ENCODE measurements around the gene SAMD7. TPM values are rescaled to one million over a fixed set of nuclear protein-coding genes. Genes with fewer than 3 reads are reported as not detected.

Gene SAMD7
- total and polyA plus RNA-seq, 8 donors = not detected

DNA sequence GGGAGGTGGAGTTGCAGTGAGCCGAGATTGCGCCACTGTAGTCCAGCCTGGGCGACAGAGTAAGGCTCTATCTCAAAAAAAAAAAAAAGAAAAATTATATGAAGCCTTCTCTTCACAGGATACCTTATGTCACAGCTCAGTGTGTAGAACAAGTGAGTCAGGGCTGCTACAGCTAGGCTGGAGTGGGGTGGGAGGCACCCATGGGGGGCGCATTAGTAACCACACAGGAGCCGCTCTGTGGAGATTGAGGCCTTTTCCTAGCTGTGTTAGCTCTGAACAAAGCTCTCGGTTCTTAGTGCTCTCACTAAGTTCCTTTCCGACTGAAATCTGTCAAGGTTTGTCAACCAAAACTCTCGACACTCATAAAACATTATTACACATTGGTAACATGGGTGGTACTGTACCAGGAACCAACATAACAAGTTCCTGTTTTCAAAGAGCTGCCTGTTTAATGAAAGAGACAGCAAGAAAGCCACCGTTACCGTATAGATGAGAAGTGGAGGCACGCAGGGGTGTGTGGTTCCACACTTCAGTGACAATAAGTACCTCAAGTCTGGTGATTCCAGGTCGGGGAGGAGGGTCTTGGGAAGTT lies 46.1 kb upstream of the SAMD7 start:
- Histone ChIP-seq H3K27ac (no peak overlapping the region), H3K27me3 (no peaks in the 10 kb centered on the region), H3K9me3 (no peaks in the 10 kb centered on the region), H3K4me3 (no peak overlapping the region), H3K36me3 (no peaks in the 10 kb centered on the region), H3K4me1 (peaks cover 0 to 9% (median 7%) of the 10 kb centered on the region in 3 donors)
- 74 to 77% methylated on average over 12 of the region's 12 CpGs for WGBS, 2 donors
- ATAC-seq (no peak), FAIRE-seq (no peak), DNase-seq (no peak)
- no peak for TF ChIP-seq CTCF (IDR thresholded peaks at IDR 0.05)
- intact Hi-C loops (cut with DNase I) = no loop called here

DNA sequence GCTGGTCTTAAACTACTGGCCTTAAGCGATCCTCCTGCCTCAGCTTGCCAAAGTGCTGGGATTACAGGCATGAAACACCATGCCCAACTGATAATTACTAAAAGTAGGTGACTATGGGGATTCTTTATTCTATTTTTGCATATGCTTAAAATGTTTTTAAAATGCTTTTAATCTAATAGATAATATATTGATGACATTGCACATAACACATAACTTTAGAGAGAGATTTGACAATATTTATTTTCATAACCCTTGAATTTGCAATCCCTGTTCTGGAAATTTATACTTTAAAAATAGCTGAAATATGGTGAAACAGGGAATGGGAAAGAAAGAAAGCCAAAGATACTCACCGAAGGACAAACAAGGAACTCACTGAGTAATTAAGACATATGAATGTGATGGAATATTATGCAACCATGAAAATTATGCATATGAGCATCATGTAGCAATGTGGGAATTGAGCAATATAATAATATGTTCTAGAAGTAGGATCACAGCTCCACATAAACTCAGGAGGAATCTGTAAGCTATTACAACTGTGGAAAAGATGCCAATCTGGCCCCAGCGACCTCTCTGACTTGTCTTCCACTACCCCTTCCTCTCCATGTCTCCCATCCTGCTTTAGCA lies 43.7 kb upstream of the SAMD7 start:
- H3K4me3 ChIP-seq = no peak overlapping the region
- DNase-seq = no peak
- no peak for TF ChIP-seq CTCF (IDR thresholded peaks at IDR 0.05)
- H3K36me3 ChIP-seq = no peaks in the 10 kb centered on the region
- no peak overlapping the region for H3K27ac ChIP-seq
- no peak for FAIRE-seq
- intact Hi-C loops (cut with DNase I) = no loop called here
- no peaks in the 10 kb centered on the region for H3K9me3 ChIP-seq
- H3K27me3 ChIP-seq = no peaks in the 10 kb centered on the region
- no peak for ATAC-seq
- peaks cover 0 to 10% (median 8%) of the 10 kb centered on the region in 3 donors for H3K4me1 ChIP-seq
- 91 to 96% methylated on average over 3 of the region's 3 CpGs for WGBS, 2 donors

DNA sequence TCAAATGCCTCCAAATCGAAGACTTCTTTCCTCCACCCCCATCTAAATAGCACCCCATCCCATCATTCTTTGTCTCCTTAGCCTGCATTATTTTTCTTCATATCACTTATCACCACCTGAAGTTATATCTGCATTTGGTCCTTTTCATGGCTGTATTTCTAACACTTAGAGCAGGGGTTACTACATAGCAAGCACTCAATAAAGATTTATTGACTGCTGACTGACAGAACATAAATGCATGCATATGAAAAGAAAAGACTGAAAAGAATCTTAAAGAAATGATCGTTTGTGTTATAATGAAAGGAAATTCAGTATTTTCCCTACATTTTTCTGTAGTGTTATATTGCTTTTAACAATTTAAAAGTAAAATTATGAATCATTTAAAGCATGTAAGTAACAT lies 43.0 kb upstream of the SAMD7 start:
- H3K27ac ChIP-seq = no peak overlapping the region
- FAIRE-seq = no peak

DNA sequence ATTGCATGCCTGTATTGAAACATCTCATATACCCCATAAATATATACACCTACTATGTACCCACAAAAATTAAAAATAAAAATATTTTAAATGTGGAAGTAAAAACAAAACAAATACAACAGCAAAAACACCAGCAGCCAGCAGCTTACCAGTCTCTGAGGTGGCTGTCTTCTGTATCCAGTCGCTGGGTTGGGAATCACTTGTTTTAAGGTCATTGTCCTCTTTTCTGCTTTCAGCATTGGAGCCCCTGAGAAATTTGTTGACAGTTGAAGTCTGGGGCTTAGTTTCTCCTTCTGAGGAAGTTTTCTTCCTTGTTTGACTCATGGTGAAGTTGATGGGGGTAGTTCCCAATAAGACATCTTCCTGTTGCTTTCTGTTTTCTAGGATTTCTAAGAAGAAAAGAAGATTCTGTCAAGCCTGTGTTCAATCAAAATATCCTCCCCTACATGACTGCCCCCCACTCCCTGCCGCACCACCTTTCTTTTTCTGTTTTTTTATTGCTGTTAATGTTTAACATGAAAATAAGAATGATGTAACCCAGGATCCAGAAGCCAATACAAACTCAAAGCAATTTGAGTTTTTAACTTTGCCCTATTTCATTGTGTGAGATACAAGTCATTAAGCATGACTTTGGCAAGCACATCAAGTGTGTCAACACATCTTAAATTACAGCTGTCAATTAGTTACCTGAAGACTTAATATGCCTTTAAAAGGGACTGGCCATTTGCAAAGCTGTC lies 41.7 kb upstream of the SAMD7 start, which contains the start of gene LRRC31:
TSS of gene LRRC31 (minus strand) at position 452 of the 737 bp plus-strand sequence. CDS start at position 324, 128 bp downstream.
- DNase-seq = no peak
- no peak within 1 kb of the TSS for H3K4me3 ChIP-seq
- TF ChIP-seq CTCF (IDR thresholded peaks at IDR 0.05) = no peak
- no peak within 1 kb of the TSS for H3K27ac ChIP-seq
- intact Hi-C loops (cut with DNase I) = no loop called here
- H3K36me3 ChIP-seq = no peaks in the 10 kb centered on the region
- peaks cover 0 to 10% (median 8%) of the 10 kb centered on the region in 3 donors for H3K4me1 ChIP-seq
- 39 to 48% methylated on average over 2 of the region's 2 CpGs for WGBS, 2 donors
- no peak for FAIRE-seq
- no peaks in the 10 kb centered on the region for H3K27me3 ChIP-seq
- ATAC-seq = peak in 3 of 4 donors; percentile 14 to 67 (median 38)
- no peaks in the 10 kb centered on the region for H3K9me3 ChIP-seq

More for the DNA sequence above, 43.0 kb upstream of the SAMD7 start:
- intact Hi-C loops (cut with DNase I) = no loop called here
- WGBS, 2 donors = 69 to 79% methylated on average over 2 of the region's 2 CpGs
- no peak for TF ChIP-seq CTCF (IDR thresholded peaks at IDR 0.05)
- no peak overlapping the region for H3K4me3 ChIP-seq
- ATAC-seq = no peak
- no peaks in the 10 kb centered on the region for H3K27me3 ChIP-seq
- DNase-seq = no peak
- no peaks in the 10 kb centered on the region for H3K9me3 ChIP-seq
- H3K36me3 ChIP-seq = no peaks in the 10 kb centered on the region
- H3K4me1 ChIP-seq = peaks cover 0 to 10% (median 8%) of the 10 kb centered on the region in 3 donors

Data from pancreas (tissue), 10 donors.